Activated naive CD4-positive, alpha-beta T cell treated with anti-CD3 and anti-CD28 coated beads for 36 hours (primary cell): ENCODE data around the gene NCLN. TPM values are rescaled to one million over a fixed set of nuclear protein-coding genes. Genes with fewer than 3 reads are reported as not detected.
"Not testable (repeated sequence)": the region's sequence is repeated elsewhere in the genome, so short reads cannot be mapped to it uniquely, and the experiment has no call there.

ENCODE experiments used
- CTCF ChIA-PET: fragments of 350-600 bp; sonication (Branson Sonifier 250); formaldehyde crosslinking; loops from one replicate; lab custom pipeline; 2021; ENCODE audit warnings: antibody characterized with exemption; lab: Charles Lee
- DNase-seq: peaks from one replicate; pipeline ENCODE4 v3.0.0-alpha.2; 2020
- H3K27ac Mint-ChIP-seq: one replicate; pipeline ENCODE4 v1.8.0; 2021; ENCODE audit warnings: mild to moderate bottlenecking, mixed read lengths
- H3K27me3 Mint-ChIP-seq: one replicate; pipeline ENCODE4 v1.8.0; 2021; ENCODE audit warnings: low read depth, mixed read lengths
- H3K36me3 Mint-ChIP-seq: one replicate; pipeline ENCODE4 v1.8.0; 2021; ENCODE audit warnings: low read depth, mixed read lengths
- H3K4me1 Mint-ChIP-seq: one replicate; pipeline ENCODE4 v1.8.0; 2021; ENCODE audit warnings: low read depth, mixed read lengths
- H3K4me3 Mint-ChIP-seq: one replicate; pipeline ENCODE4 v1.8.0; 2021; ENCODE audit warnings: mild to moderate bottlenecking, moderate library complexity, mixed read lengths
- H3K9me3 Mint-ChIP-seq: one replicate; pipeline ENCODE4 v1.8.0; 2021; ENCODE audit warnings: mixed read lengths
- intact Hi-C: fragments of 100-400 bp; cut with micrococcal nuclease; formaldehyde crosslinking; loops from one replicate; pipeline ENCODE4 v1.15.1; 2023
- total RNA-seq, 2 experiments: library from RNA; stranded (reverse); gene quantifications; one replicate each; pipeline ENCODE4 v1.2.3, GENCODE V29; 2021

NCLN gene
- total RNA-seq, 2 experiments from 2014 or later, result 38.4 to 42.9 TPM

DNA sequence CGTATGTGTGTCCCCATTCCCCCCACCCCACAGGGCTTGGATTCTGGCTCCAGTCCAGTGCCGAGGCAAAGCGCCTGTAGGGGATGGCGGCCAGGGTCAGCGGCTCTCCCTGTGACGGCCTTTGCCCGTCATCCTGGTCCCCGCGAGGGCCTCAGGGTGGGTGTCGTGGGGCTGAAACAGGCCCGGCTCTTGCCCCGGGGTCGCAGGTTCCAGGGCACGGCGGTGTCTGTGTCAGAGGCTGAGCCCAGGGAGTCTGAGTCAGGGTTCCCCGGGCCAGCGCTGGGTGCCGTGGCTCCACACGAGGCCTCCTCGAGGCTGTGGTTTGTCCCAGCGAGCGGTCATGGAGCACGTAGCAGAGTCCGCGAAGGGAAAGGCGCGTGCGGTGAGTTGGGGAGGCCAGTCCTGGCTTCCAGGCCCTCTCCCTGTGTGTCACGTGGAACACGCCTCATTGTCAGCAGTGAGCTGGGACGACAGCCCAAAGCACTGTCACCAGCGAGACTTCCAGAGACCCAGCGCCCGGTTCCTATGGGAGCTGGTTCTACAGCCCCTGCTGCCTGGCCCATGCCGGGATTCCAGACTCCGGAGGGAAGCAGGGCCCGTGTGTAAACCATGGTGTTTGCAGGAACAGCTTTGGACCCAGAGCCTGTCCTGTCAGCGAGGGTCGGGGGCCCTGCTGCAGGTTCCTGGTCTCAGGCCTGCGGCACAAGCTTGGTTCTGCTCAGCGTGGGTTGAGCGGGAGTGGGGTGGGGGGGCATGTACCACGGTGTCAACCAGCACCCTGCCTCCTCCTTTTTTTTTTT is 13.4 kb downstream of the NCLN start:
- Mint-ChIP-seq H3K27ac (no peak overlapping the region), H3K4me1 (no peaks in the 10 kb centered on the region), H3K9me3 (no peaks in the 10 kb centered on the region), H3K27me3 (no peaks in the 10 kb centered on the region), H3K36me3 (peaks cover 11% of the 10 kb centered on the region), H3K4me3 (no peak overlapping the region)
- no peak for DNase-seq
- CTCF ChIA-PET, result no interaction called here
- intact Hi-C loops, result no loop called here

GRCh38 chr19:3201072-3201700 is 15.5 kb downstream of the NCLN start:
- intact Hi-C loops, result no loop called here
- Mint-ChIP-seq H3K9me3 (no peaks in the 10 kb centered on the region), H3K36me3 (peaks cover 3% of the 10 kb centered on the region), H3K4me3 (no peak overlapping the region), H3K4me1 (no peaks in the 10 kb centered on the region), H3K27me3 (no peaks in the 10 kb centered on the region), H3K27ac (no peak overlapping the region)
- DNase-seq, result no peak
- CTCF ChIA-PET, result no interaction called here

- Mint-ChIP-seq H3K36me3 (peaks cover 3% of the 10 kb centered on the region), H3K4me3 (no peak overlapping the region), H3K27me3 (no peaks in the 10 kb centered on the region), H3K27ac (no peak overlapping the region), H3K4me1 (no peaks in the 10 kb centered on the region), H3K9me3 (no peaks in the 10 kb centered on the region)
- intact Hi-C loops, result no loop called here
- DNase-seq, result no peak
- CTCF ChIA-PET, result no interaction called here
These were observed 16.2 kb downstream of the NCLN start for GRCh38 chr19:3201911-3202310.

DNA sequence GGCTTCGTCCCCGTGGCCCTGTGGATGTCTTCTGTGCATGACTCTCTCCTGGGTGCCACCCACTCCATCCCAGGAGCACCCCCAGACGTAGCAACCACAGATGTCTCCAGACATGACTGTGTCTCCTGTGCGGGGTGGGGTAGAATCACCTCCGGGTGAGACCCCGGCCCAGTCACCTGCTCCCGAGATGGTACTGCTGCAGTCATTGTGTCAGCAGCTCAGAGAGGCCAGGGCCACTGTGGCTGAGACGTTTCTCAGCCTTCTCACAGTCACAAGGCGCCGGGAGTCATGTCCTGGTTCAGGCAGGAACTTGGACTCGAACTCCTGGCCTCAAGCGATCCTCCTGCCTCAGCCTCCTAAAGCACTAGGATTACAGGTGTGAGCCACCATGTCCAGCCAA is 16.6 kb downstream of the NCLN start:
- Mint-ChIP-seq H3K4me1 (no peaks in the 10 kb centered on the region), H3K9me3 (no peaks in the 10 kb centered on the region), H3K4me3 (no peak overlapping the region), H3K27ac (no peak overlapping the region), H3K36me3 (peaks cover 3% of the 10 kb centered on the region), H3K27me3 (no peaks in the 10 kb centered on the region)
- CTCF ChIA-PET, result no interaction called here
- intact Hi-C loops, result no loop called here
- DNase-seq, result no peak

GRCh38 chr19:3202895-3203294 is 17.2 kb downstream of the NCLN start:
- intact Hi-C loops, DNase-seq, H3K4me1 Mint-ChIP-seq, H3K9me3 Mint-ChIP-seq, H3K27me3 Mint-ChIP-seq, H3K36me3 Mint-ChIP-seq, CTCF ChIA-PET, H3K27ac Mint-ChIP-seq, H3K4me3 Mint-ChIP-seq: not testable (repeated sequence)

GRCh38 chr19:3203805-3204645 is 18.3 kb downstream of the NCLN start:
- Mint-ChIP-seq H3K36me3 (peaks cover 3% of the 10 kb centered on the region), H3K27ac (no peak overlapping the region), H3K27me3 (no peaks in the 10 kb centered on the region), H3K9me3 (no peaks in the 10 kb centered on the region), H3K4me3 (no peak overlapping the region), H3K4me1 (no peaks in the 10 kb centered on the region)
- DNase-seq, result no peak
- intact Hi-C loops, result no loop called here
- CTCF ChIA-PET, result no interaction called here

GRCh38 chr19:3204646-3205275 is 19.0 kb downstream of the NCLN start:
- CTCF ChIA-PET, result interaction anchor here (0.9 kb wide), 1 partner anchor 14 kb away, joined by 3 read pairs; no protein-coding TSS in a partner anchor
- Mint-ChIP-seq H3K9me3 (no peaks in the 10 kb centered on the region), H3K27ac (no peak overlapping the region)

DNA sequence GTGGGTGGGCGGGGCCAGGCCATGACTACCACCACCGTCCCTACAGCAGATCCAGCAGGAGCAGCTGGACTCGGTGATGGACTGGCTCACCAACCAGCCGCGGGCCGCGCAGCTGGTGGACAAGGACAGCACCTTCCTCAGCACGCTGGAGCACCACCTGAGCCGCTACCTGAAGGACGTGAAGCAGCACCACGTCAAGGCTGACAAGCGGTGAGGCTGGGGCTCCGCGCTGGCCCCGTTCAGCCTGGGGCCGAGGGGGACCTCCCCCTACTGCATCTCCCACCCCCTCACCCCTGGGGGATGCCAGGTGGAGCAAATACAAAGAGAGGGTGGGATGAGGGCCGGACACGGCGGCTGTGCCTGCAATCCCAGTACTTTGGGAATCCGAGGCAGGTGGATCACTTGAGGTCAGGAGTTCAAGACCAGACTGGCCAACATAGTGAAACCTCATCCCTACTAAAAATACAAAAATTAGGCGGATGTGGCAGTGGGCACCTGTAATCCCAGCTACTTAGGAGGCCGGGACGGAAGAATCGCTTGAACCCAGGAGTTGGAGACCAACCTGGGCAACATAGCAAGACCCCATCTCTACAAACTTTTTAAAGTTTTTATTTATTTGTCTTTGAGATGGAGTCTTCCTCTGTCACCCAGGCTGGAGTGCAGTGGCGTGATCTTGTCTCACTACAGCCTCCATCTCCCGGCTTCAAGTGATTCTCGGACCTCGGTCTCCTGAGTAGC is 20.7 kb downstream of the NCLN start:
- H3K27me3 Mint-ChIP-seq, result no peaks in the 10 kb centered on the region
- H3K4me1 Mint-ChIP-seq, result no peaks in the 10 kb centered on the region
- no peak overlapping the region for H3K4me3 Mint-ChIP-seq
- no peak for DNase-seq
- CTCF ChIA-PET, result no interaction called here
- no peak overlapping the region for H3K27ac Mint-ChIP-seq
- intact Hi-C loops, result no loop called here
- H3K36me3 Mint-ChIP-seq, result peaks cover 3% of the 10 kb centered on the region
- H3K9me3 Mint-ChIP-seq, result no peaks in the 10 kb centered on the region

More at GRCh38 chr19:3204646-3205275, 19.0 kb downstream of the NCLN start:
- DNase-seq, result no peak
- Mint-ChIP-seq H3K27me3 (no peaks in the 10 kb centered on the region), H3K4me3 (no peak overlapping the region), H3K4me1 (no peaks in the 10 kb centered on the region), H3K36me3 (peaks cover 3% of the 10 kb centered on the region)
- intact Hi-C loops, result no loop called here

- Mint-ChIP-seq H3K27ac (no peak overlapping the region), H3K4me3 (no peak overlapping the region), H3K36me3 (no peaks in the 10 kb centered on the region), H3K9me3 (no peaks in the 10 kb centered on the region), H3K27me3 (no peaks in the 10 kb centered on the region), H3K4me1 (no peaks in the 10 kb centered on the region)
- DNase-seq, result no peak
- CTCF ChIA-PET, result interaction anchor here (0.6 kb wide), 1 partner anchor 1310 kb away, joined by 3 read pairs; no protein-coding TSS in a partner anchor
- intact Hi-C loops, result no loop called here
These were observed 21.9 kb downstream of the NCLN start for GRCh38 chr19:3207461-3208242.

DNA sequence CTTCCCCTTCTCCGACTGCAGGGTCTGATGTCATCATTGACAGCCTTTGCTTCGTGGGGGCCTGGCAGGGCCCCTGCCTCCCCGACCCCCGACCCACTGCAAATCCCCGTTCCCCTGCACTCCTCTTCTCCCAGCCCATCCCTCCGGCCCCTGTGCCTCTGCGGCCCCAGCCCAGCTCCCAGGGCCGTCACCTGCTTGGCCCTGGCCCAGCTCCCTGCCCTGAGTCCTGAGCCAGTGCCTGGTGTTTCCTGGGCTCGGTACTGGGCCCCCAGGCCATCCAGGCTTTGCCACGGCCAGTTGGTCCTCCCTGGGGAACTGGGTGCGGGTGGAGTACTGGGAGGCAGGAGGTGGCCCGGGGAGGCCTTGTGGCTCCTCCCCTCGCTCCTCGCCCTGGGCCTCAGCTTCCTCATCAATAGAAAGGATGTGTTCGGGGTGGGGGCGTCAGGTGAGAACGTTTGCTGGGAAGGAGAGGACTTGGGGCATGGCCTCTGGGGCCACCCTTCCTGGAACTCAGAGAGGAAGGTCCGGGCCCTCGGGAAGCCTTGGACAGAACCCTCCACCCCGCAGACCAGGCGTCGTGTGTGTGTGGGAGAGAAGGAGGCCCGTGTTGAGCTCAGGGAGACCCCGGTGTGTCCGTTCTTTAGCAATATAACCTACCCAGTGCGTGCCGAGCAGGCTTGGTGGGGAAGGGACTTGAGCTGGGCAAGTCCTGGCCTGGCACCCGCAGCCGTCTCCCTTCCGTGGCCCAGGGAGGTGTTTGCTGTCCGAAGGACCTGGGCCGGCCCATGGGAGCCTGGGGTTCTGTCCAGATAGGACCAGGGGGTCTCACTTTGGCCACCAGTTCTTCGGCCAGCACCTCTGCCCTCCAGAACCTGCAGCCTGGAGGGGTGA is 22.8 kb downstream of the NCLN start:
- Mint-ChIP-seq H3K27ac (no peak overlapping the region), H3K36me3 (no peaks in the 10 kb centered on the region), H3K9me3 (no peaks in the 10 kb centered on the region), H3K4me3 (no peak overlapping the region), H3K4me1 (no peaks in the 10 kb centered on the region), H3K27me3 (no peaks in the 10 kb centered on the region)
- CTCF ChIA-PET, result interaction anchor here (0.6 to 0.7 kb wide), 2 partner anchors 247 to 1311 kb away, joined by 3 read pairs; no protein-coding TSS in a partner anchor
- intact Hi-C loops, result no loop called here
- DNase-seq, result no peak
